ENCODE results near the gene KLK13.

The KLK13 gene, protein sequence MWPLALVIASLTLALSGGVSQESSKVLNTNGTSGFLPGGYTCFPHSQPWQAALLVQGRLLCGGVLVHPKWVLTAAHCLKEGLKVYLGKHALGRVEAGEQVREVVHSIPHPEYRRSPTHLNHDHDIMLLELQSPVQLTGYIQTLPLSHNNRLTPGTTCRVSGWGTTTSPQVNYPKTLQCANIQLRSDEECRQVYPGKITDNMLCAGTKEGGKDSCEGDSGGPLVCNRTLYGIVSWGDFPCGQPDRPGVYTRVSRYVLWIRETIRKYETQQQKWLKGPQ

DNA sequence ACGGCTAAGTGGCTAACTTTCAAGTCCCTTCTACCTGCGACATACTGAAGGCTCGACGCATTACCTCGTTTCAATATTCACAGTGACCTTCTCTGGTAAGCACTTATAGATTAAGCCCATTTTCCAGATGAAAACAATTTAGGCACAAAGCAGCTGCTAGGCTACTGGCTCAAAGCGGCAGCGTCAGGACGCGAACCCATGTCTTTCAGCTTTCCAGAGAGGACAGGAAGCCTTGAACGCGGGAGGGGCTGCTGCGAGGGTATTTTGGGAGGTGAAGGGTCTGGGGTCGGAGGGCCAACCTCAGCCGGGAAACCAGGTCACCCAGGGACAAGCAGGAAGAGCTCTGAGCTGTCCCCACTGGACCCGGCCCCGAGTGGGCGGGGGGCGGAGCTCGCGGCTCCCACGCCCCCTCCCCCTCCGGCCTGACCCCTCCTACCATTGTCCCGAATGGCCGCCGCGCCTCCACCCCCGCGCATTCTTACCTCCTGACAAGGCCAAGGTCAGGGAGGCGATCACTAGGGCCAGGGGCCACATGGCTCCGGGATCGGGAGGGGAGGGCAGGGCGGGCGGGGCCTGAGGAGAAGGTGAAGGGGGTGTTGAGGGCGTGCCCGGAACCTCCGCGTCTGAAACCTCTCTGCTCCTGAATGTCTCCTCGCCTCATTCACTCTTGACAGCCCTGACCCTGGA lies at the start of gene KLK13:
KLK13 (minus strand) TSS at position 559 of the 687 bp plus-strand sequence; CDS start at position 534, 25 bp downstream.
- no peak for DNase-seq

GRCh38 chr19:51114087-51114729 lies 49.3 kb upstream of the KLK13 start:
- no peak for DNase-seq

DNA sequence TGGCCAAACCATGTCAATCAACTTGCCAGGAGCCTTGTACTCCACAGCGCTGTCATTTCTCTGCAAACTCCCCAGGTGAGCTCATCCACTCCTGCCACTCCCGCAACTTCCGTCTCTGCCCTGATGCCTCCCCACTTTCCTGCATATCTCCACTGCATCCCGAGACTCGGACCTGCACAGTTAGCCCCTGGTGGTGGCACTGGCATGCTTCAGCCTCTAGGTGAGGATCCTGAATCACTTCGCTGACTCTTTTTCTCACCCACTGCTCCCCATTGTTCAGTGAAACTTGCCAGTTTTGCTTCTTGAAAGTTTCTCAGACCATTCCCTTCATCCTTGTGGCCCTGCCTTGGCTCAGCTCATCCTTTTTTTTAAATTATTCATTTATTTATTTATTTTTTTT lies 46.7 kb upstream of the KLK13 start:
- no peak for DNase-seq

GRCh38 chr19:51110666-51110971 lies 45.7 kb upstream of the KLK13 start:
- DNase-seq = no peak

DNA sequence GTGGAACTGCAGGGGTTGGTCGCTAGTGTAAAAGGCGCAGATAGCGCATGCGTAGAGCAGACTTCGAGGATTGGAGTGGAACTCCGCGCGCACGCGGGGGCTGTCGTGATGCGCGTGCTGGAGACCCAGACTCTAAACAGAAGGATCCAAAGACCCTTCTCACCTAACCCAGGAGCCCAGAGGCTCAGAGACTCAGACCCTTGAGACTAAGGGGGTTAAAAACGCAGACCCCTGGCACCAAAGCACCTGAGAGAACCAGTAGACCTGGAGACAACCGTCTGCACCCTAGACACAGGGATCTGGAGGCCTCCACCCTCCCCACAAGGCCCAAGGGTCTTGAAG lies 43.9 kb upstream of the KLK13 start:
- DNase-seq = no peak

GRCh38 chr19:51108066-51108804 lies 43.3 kb upstream of the KLK13 start, which contains the start of gene CTU1:
Gene CTU1 (minus strand): TSS chr19:51108409. CDS start chr19:51104569, 3,840 bp downstream.
- peak; percentile 99 for DNase-seq

GRCh38 chr19:51107406-51108065 lies 42.6 kb upstream of the KLK13 start:
- no peak for DNase-seq

DNA sequence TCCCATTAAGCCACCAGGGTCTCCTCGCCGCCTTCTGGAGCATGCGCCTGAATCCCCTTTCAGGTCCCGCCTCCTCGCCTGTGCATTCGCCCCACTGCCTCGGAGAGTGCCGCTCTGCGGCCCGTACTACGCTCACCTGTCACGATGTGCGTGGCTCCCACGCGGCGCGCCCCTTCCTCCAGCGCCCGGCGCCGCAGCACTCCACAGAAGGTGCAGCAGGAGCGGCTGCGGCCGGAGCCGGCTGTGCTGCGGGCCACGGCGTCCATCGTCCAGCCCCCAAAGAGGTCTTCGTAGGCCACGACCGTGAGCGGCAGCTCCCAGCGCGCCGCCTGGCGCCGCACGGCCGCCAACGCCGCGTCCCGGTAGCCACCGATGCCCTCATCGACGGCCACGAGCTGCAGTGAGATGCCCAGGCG lies 39.0 kb upstream of the KLK13 start:
- no peak for DNase-seq

- no peak for DNase-seq
Observed at GRCh38 chr19:51102991-51103390, 38.1 kb upstream of the KLK13 start.

DNA sequence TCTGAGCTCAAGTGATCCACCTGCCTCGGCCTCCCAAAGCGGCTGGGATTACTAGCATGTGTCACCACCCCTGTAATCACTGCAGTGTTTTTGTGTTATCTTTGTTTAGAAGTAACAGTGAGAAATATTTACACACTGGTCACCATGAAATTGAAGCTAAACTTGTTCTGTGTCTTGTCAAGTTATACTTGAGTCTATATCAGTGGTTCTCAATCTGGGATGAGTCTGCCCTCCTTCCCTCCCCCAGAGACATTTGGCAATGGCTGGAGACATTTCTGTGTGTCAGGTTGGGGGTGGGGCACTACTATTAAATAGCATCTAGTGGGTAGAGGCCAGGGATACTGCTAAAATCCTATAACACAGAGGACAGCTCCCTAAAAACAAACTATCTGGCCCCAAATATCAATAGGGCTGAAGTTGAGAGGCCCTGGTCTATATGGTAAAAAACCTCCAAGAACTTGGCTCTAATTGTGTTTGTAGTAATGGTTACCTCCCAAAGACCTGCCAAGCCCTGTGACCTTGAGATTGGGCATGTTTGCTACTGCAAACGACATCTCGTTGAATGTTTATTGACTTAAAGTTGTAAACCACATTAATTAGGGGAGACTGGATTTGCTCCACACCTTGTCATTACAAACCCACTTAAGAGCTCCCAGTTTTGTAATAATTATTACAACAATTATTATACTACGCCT lies 36.4 kb upstream of the KLK13 start:
- DNase-seq = peak; percentile 17

DNA sequence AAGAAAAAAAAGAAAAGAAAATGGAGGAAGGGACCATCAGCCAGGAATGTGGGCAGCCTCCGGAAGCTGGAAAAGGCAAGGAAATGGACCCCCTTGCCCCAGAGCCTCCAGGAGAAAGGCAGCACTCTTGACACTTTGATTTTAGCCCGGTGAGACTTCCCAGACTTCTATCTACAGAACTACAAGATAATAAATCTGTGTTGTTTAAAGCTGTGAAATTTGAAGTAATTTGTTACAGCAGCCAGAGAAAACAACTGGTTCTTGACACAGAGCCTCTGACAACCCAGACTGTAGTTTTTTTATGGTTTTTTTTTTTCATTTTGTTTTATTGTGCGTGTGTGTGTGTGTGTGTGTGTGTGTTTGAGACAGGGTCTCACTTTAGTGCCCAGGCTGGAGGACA lies 35.7 kb upstream of the KLK13 start:
- DNase-seq = no peak

- no peak for DNase-seq
Observed at GRCh38 chr19:51099047-51099382, 34.1 kb upstream of the KLK13 start.

GRCh38 chr19:51098365-51099046 lies 33.6 kb upstream of the KLK13 start:
- DNase-seq = no peak

GRCh38 chr19:51097796-51098195 lies 32.9 kb upstream of the KLK13 start:
- no peak for DNase-seq

GRCh38 chr19:51097166-51097738 lies 32.4 kb upstream of the KLK13 start:
- DNase-seq = peak; percentile 61

DNA sequence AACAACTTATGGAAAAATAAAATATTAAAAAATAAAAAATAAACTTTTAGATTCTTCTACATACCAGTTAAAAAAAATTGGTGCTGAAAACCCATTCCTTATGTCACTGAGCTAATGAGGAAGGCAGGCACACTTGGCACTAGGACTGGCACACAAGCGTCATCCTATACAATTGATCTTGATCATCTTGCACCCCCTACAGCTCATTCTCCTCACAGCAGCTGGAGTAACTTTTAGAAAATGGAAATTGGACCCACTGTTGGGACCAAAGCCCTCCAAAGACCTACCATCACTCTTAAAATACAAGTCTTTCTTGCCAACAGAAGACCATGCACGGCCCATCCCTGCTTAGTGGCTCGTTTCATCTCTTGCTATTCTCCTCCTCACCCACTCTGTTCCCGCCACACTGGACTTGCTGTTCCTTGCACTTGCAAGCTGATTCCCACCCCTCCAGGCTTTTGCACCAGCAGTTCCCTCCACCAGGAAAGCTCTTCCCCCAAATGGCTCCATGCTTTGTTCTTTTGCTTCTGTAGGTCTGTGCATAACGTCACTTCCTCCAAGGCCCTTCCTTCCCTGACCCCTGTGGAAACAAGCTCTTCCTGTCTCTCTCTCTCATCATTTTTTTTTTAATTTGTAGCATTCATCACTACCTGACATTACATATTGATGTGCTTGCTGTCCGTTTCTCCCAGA lies 31.7 kb upstream of the KLK13 start:
- DNase-seq = peak; percentile 14

GRCh38 chr19:51094696-51095279 lies 29.9 kb upstream of the KLK13 start:
- DNase-seq = peak; percentile 28

DNA sequence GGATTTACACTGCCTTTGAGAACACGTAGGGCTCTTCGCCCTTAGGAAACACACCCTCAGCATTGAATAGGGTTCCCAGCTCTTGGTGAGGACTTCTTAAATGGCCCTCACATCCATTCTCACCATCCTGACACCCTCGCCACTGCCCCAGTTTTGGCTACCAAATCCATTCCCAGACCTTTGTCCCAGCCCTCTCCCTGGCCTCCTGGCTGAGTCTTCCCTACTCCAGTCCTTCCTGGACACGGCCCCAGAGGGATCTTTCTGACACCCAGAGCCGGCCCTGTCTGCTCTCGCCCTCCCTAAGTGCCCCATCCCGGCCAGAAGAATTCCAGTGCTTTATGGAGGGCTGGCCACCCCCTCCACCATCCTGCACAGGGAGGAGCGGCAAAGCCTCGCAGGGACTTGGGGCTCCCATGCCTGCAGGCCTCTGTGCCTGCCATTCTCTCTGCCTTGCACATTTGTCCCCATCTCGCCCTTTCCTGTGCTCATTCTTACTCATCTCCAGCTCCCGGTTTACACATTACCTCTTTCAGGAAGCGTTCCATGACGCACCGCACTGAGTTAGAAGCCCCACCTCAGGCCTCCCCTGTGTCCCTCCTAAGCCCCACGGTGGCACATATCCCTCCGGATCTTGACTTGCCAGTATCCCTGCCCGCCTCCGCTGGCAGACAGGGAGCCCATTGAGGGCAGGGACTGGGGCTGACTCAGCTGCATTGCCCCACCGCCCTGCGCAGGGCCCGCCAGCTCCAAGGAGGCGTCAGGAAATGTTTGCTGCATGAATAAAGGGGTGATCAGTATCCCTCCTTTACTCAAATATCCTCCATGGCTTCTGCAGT lies 28.8 kb upstream of the KLK13 start:
- no peak for DNase-seq

DNA sequence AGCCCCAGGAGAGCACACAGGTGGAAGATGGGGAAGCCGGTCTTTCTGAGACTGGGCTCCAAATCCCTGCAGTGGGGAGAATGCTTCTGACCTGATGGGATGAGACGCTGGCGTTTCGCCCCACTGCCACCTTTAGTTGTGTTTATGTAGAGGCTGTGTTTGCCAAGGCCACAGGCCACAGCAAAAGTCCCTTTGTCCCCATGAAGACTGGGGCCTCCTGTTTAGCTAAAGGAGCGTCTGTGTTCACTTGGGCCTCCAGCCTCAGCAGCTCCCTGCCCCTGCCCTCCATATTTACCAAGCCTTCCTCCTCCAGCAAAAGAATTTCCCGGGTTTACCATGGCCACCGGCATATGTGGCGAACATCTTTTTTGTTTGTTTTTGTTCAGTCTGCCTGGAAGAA lies 28.2 kb upstream of the KLK13 start:
- no peak for DNase-seq

All from NCI-H1105 treated with DMSO at 0.1 percent for 48 hours (cell line).